Neural cell (in vitro differentiated cells): Measurements from ENCODE around the gene CCDC185.

ENCODE experiments used
- EZH2 ChIP-seq: fragments of 200-600, 300-800 bp; shearing (Covaris generic), sonication (generic); IDR thresholded peaks from 2 replicates; pipeline ENCODE4 v1.6.1; 2014; ENCODE audit warnings: antibody characterized with exemption, low read length, borderline replicate concordance, mild to moderate bottlenecking; ENCODE audit not compliant: insufficient read depth, poor library complexity, severe bottlenecking
- TF ChIP-seq, protein P1 (sequence below): fragments of 450-650 bp; IDR thresholded peaks from 2 replicates; pipeline ENCODE4 v1.5.1; 2014; ENCODE audit warnings: antibody characterized with exemption, mild to moderate bottlenecking, moderate library complexity; ENCODE audit not compliant: poor library complexity, severe bottlenecking

GRCh38 chr1:223411710-223412109 lies 18.5 kb downstream of the CCDC185 start:
- TF ChIP-seq, protein P1, sequence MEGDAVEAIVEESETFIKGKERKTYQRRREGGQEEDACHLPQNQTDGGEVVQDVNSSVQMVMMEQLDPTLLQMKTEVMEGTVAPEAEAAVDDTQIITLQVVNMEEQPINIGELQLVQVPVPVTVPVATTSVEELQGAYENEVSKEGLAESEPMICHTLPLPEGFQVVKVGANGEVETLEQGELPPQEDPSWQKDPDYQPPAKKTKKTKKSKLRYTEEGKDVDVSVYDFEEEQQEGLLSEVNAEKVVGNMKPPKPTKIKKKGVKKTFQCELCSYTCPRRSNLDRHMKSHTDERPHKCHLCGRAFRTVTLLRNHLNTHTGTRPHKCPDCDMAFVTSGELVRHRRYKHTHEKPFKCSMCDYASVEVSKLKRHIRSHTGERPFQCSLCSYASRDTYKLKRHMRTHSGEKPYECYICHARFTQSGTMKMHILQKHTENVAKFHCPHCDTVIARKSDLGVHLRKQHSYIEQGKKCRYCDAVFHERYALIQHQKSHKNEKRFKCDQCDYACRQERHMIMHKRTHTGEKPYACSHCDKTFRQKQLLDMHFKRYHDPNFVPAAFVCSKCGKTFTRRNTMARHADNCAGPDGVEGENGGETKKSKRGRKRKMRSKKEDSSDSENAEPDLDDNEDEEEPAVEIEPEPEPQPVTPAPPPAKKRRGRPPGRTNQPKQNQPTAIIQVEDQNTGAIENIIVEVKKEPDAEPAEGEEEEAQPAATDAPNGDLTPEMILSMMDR: no peak
- TF ChIP-seq EZH2: no peak
